Inflammatory macrophage (primary cell): ENCODE data around the gene PPP4R1.

ENCODE experiments used
- DNase-seq, 2 donors: peaks; one replicate each; pipeline ENCODE4 v3.0.0-alpha.2; 2020 to 2022

PPP4R1 gene

GRCh38 chr18:9545029-9545428 lies 69.3 kb downstream of the PPP4R1 start:
- no peak for DNase-seq

- DNase-seq, result no peak
Measured at GRCh38 chr18:9542924-9543323, 71.4 kb downstream of the PPP4R1 start.

GRCh38 chr18:9539938-9540337 lies 74.4 kb downstream of the PPP4R1 start:
- no peak for DNase-seq

- DNase-seq, result no peak
Measured at GRCh38 chr18:9539283-9539682, 75.1 kb downstream of the PPP4R1 start.

GRCh38 chr18:9537677-9538076 lies 76.7 kb downstream of the PPP4R1 start:
- DNase-seq, result no peak

- no peak for DNase-seq
Measured at GRCh38 chr18:9536354-9537152, 77.8 kb downstream of the PPP4R1 start.

GRCh38 chr18:9535430-9535991 lies 78.8 kb downstream of the PPP4R1 start:
- DNase-seq, result no peak

- DNase-seq, result no peak
Measured at GRCh38 chr18:9534844-9535243, 79.5 kb downstream of the PPP4R1 start.

- DNase-seq, result no peak
Measured at GRCh38 chr18:9531791-9532410, 82.5 kb downstream of the PPP4R1 start.

GRCh38 chr18:9530226-9531009 lies 83.9 kb downstream of the PPP4R1 start:
- peak; percentile 45 to 84 for DNase-seq

- DNase-seq, result no peak
Measured at GRCh38 chr18:9526458-9526857, 87.9 kb downstream of the PPP4R1 start.

- no peak for DNase-seq
Measured at GRCh38 chr18:9522952-9523351, 91.4 kb downstream of the PPP4R1 start.

- DNase-seq, result no peak
Measured at GRCh38 chr18:9521770-9522169, 92.6 kb downstream of the PPP4R1 start.

GRCh38 chr18:9520666-9521065 lies 93.7 kb downstream of the PPP4R1 start:
- DNase-seq, result no peak

- no peak for DNase-seq
Measured at GRCh38 chr18:9519399-9519798, 95.0 kb downstream of the PPP4R1 start.

GRCh38 chr18:9517869-9518268 lies 96.5 kb downstream of the PPP4R1 start:
- no peak for DNase-seq

GRCh38 chr18:9516437-9517064 lies 97.8 kb downstream of the PPP4R1 start:
- peak; percentile 47 to 65 for DNase-seq

GRCh38 chr18:9513971-9514512 lies 100.3 kb downstream of the PPP4R1 start:
- DNase-seq, result no peak

- no peak for DNase-seq
Measured at GRCh38 chr18:9508446-9509025, 105.8 kb downstream of the PPP4R1 start.

- DNase-seq, result no peak
Measured at GRCh38 chr18:9507565-9508088, 106.7 kb downstream of the PPP4R1 start.

- no peak for DNase-seq
Measured at GRCh38 chr18:9506046-9506792, 108.1 kb downstream of the PPP4R1 start.
